GM20431 (cell line): ENCODE results near the gene SCMH1.
"Not testable (repeated sequence)": the region's sequence is repeated elsewhere in the genome, so short reads cannot be mapped to it uniquely, and the experiment has no call there.

ENCODE experiments used
- in situ Hi-C: fragments of 300-500 bp; cut with MseI, MboI; formaldehyde crosslinking; loops from one replicate; pipeline ENCODE4 v1.15.0; 2020; ENCODE audit warnings: low sequenced_read_pairs; ENCODE audit not compliant: unreplicated experiment

The SCMH1 gene

DNA sequence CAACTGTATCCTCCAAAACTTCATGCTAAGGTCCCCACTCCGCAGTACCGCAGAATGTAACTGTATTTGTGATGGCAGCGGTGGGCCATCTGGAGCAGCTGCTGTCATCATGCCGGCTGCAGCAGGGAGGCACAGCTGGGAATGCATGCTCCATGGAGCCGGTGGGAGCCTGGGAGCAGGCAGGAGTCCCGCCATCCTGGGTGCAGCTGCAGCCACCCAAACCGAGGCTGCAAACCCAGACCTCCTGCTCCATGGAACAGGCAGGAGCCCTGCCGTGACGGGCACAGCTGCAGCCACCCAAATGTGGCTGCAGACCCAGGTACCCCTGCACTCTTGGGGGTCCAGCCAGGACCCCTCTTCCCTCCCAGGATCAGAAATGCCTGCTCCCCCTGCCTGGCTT is 80.3 kb downstream of the SCMH1 start:
- in situ Hi-C loops = no loop called here

GRCh38 chr1:41160498-41161110 is 81.5 kb downstream of the SCMH1 start:
- in situ Hi-C loops = no loop called here

DNA sequence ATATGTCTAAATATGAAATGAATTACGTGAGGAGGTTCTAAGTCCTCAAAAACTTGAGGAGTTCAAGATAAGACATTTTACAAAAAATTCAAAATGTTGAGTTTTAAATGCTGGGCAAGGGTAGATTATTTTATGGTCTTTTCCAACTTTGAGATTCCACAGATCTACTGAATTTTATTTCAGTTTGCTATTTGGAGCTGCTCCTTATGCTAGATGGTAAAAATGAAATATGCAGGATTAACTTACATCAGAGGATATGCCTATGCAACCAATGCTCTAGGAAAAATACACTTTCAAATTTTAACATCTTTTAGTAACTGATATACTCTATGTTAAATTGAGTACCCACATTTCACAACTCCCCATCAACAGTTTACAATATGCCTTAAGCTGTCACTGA is 83.1 kb downstream of the SCMH1 start:
- in situ Hi-C loops = no loop called here

- in situ Hi-C loops = no loop called here
These were observed 83.8 kb downstream of the SCMH1 start for GRCh38 chr1:41158147-41158875.

DNA sequence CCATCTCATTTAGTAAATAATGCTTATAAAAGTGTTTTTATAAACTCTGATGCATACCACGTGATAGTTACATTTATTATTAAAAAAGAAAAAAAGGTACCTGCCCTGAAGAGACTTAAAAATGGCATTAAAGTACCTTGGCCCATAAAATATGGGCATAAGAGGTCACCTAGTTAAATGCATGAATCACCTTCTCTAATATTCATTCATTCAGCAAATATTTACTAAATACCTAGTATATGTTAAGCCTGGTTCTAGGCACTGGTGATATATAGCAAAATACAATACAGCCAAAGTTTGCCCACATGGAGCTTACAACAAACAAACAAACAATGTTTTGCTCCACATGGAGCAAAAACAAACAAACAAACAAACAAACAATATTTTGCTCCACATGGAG is 87.0 kb downstream of the SCMH1 start:
- in situ Hi-C loops = no loop called here

GRCh38 chr1:41153750-41154274 is 88.3 kb downstream of the SCMH1 start:
- in situ Hi-C loops = no loop called here

DNA sequence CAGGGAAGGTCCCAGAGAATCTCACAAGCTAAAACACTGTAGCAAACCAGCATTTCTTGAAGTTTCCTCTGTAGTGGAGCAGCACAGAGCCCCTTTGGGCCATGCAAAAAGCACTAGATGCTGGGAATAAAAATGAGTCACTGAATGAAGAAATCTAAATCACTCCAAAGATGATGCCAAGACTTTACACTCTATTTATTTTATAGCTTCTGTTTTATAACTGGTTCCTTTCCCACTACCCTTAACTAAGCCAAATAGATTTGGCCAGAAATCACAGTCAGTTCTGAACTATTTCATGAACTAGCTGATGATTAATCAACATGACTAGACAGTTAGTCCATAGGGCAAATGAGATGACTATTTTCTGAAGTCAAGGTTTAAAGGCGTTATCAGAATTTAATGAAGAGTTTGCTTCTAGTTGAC is 89.5 kb downstream of the SCMH1 start:
- in situ Hi-C loops = no loop called here

- in situ Hi-C loops = no loop called here
These were observed 90.3 kb downstream of the SCMH1 start for GRCh38 chr1:41151846-41152245.

DNA sequence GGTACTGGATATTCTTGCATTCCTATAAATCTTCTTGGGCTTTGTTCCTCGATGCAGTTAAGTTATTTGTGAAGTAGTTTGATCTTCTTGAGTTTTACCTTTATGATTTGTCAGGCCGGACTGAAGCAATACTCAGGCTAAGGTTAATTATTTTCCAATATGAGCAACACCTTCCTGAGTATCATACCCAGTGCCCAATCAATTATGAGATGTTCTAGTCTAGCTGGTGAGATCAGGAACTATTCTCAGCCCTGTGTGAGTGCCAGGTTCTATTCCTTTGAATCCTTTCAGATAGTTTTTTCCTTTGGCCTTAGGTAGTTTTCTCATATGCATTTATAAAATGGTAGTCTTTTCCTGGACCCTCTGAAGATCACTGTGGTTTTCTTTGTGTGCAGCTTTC is 92.5 kb downstream of the SCMH1 start:
- in situ Hi-C loops = no loop called here

GRCh38 chr1:41144285-41144684 is 97.8 kb downstream of the SCMH1 start:
- in situ Hi-C loops = no loop called here

GRCh38 chr1:41138549-41138948 is 103.6 kb downstream of the SCMH1 start:
- in situ Hi-C loops = no loop called here

DNA sequence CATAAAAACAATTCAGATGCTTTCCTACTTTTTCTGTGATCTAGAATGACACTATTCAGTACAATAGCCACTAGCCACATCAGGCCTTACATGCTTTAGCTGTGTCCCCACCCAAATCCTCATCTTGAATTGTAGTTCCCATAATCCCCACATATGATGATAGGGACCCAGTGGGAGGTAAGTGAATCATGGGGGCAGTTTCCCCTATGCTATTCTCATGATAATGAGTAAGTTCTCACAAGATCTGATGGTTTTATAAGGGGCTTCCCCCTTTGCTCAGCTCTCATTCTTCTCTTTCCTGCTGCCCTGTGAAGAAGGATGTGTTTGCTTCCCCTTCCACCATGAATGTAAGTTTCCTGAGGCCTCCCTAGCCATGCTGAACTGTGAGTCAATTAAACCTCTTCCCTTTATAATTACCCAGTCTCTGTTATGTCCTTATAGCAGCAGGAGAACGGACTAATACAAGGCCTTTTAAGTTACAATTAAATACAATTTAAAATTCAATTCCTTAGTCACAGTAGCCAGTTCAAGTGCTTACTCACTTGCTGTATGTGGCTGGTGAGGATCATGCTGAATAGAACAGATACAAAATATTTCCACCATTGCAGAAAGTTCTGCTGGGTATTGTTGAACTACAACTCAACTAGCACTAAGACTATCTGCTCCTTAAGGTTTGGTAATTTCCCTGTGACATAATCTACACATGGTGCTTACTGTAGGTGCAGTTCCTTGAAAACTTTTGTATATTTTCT is 106.7 kb downstream of the SCMH1 start:
- in situ Hi-C loops = no loop called here

DNA sequence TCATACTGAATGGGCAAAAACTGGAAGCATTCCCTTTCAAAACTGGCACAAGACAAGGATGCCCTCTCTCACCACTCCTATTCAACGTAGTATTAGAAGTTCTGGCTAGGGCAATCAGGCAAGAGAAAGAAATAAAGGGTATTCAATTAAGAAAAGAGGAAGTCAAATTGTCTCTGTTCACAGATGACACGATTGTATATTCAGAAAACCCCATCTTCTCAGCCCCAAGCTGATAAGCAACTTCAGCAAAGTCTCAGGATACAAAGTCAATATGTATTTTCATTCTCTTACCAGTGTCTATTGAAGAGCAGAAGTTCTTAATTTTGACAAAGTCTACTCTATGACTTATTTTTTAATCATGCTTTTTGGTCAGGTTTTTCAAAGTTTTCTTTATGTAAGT is 107.8 kb downstream of the SCMH1 start:
- in situ Hi-C loops = not testable (repeated sequence)

DNA sequence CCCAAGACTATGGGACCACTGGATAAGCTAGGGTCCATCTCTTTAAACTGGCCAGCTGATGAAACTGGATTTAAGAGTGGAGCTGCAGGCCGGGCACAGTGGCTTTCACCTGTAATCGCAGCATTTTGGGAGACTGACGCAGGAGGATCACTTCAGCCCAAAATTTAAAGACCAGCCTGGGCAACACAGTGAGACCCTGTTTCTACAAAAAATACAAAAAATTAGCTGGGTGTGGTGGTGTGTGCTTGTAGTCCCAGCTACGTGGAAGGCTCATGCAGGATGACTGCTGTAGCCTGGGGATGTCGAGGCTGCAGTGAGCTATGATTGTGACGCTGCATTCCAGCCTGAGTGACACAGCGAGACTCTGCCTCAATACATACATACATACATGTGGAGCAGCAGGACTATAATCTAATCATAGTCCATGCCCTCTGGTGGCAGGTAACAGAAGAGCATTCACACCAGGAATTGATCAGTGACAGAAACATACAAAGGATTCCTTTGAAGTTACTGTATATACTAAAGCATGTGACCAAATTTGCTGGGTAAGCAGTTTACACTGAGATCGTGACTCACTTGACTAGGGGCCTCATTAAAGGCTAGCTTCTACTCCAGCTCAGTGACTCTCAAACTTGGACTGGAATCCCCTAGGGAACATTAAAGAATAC is 119.1 kb downstream of the SCMH1 start:
- in situ Hi-C loops = no loop called here

DNA sequence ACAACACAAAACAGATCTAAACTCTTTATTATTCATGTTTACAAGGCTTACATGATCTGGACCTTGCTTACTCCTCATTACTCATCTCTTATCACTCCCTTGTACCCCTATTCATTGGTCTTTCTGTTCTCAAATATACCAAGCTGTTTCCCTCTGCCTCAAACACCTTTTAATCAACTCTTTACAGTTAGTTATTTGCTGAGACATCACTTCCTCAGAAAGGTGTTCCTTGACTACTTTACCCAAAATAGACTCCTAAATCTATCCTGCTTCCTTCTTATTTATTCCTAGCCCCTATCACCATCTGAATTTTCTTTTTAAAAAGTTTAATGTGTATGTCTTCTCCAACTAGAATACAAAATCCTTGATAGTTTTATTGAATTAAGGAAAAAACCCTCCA is 120.0 kb downstream of the SCMH1 start:
- in situ Hi-C loops = no loop called here

DNA sequence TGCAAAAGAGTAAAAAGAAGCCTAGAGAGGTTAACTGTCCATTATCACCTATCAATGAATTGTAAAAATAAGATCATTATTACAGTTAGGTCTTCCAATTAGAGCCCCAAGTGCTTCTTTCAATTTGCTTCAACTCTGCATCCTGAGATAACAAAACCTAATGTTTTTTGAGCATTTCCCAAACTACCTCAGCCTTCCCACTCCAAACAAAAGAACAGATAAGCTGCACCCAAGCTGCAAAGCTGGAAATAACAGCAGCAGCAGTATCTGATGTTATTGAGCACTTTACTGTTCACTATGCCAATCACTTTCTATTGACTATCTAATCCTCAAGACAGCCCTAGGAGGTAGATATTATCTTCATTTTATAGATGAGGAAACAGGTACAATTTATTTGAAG is 123.5 kb downstream of the SCMH1 start:
- in situ Hi-C loops = no loop called here

GRCh38 chr1:41117241-41117640 is 124.9 kb downstream of the SCMH1 start:
- in situ Hi-C loops = not testable (repeated sequence)

GRCh38 chr1:41110736-41111135 is 131.4 kb downstream of the SCMH1 start:
- in situ Hi-C loops = no loop called here

GRCh38 chr1:41110286-41110685 is 131.8 kb downstream of the SCMH1 start:
- in situ Hi-C loops = no loop called here
